ENCODE results near the gene BCL2L14.
A peak's percentile ranks its signal among the peaks of the same experiment; 100 is the strongest.

The BCL2L14 gene

GRCh38 chr12:12070674-12071656 is at the start of gene BCL2L14:
Gene BCL2L14, plus strand, starts transcription at chr12:12070939. Its CDS starts 8,367 bp downstream, at chr12:12079306.
- no peak for DNase-seq (ENCODE audit: low read depth in 2 of 2)

- DNase-seq (ENCODE audit: low read depth in 2 of 2) = no peak
Observed at GRCh38 chr12:12022306-12022936, 48.3 kb upstream of the BCL2L14 start.

GRCh38 chr12:12023456-12023855 is 47.3 kb upstream of the BCL2L14 start:
- no peak for DNase-seq (ENCODE audit: low read depth in 2 of 2)

- no peak for DNase-seq (ENCODE audit: low read depth in 2 of 2)
Observed at GRCh38 chr12:12024911-12025682, 45.6 kb upstream of the BCL2L14 start.

GRCh38 chr12:12025799-12026386 is 44.8 kb upstream of the BCL2L14 start:
- DNase-seq (ENCODE audit: low read depth in 2 of 2) = no peak

GRCh38 chr12:12028668-12029402 is 41.9 kb upstream of the BCL2L14 start:
- DNase-seq (ENCODE audit: low read depth in 2 of 2) = no peak

- DNase-seq (ENCODE audit: low read depth in 2 of 2) = no peak
Observed at GRCh38 chr12:12029653-12030052, 41.1 kb upstream of the BCL2L14 start.

GRCh38 chr12:12032260-12032791 is 38.4 kb upstream of the BCL2L14 start:
- DNase-seq (ENCODE audit: low read depth in 2 of 2) = no peak

- peak; percentile 33 to 44 for DNase-seq (ENCODE audit: low read depth in 2 of 2)
Observed at GRCh38 chr12:12032851-12033797, 37.6 kb upstream of the BCL2L14 start.

GRCh38 chr12:12033824-12034223 is 36.9 kb upstream of the BCL2L14 start:
- DNase-seq (ENCODE audit: low read depth in 2 of 2) = no peak

GRCh38 chr12:12034344-12034743 is 36.4 kb upstream of the BCL2L14 start:
- no peak for DNase-seq (ENCODE audit: low read depth in 2 of 2)

GRCh38 chr12:12035229-12035628 is 35.5 kb upstream of the BCL2L14 start:
- no peak for DNase-seq (ENCODE audit: low read depth in 2 of 2)

GRCh38 chr12:12036901-12037300 is 33.8 kb upstream of the BCL2L14 start:
- no peak for DNase-seq (ENCODE audit: low read depth in 2 of 2)

GRCh38 chr12:12039897-12040296 is 30.8 kb upstream of the BCL2L14 start:
- DNase-seq (ENCODE audit: low read depth in 2 of 2) = no peak

- no peak for DNase-seq (ENCODE audit: low read depth in 2 of 2)
Observed at GRCh38 chr12:12046401-12046800, 24.3 kb upstream of the BCL2L14 start.

- no peak for DNase-seq (ENCODE audit: low read depth in 2 of 2)
Observed at GRCh38 chr12:12047682-12048081, 23.1 kb upstream of the BCL2L14 start.

GRCh38 chr12:12048266-12048665 is 22.5 kb upstream of the BCL2L14 start:
- DNase-seq (ENCODE audit: low read depth in 2 of 2) = no peak

- DNase-seq (ENCODE audit: low read depth in 2 of 2) = no peak
Observed at GRCh38 chr12:12048714-12049113, 22.0 kb upstream of the BCL2L14 start.

- no peak for DNase-seq (ENCODE audit: low read depth in 2 of 2)
Observed at GRCh38 chr12:12051668-12052067, 19.1 kb upstream of the BCL2L14 start.

- no peak for DNase-seq (ENCODE audit: low read depth in 2 of 2)
Observed at GRCh38 chr12:12054993-12055392, 15.7 kb upstream of the BCL2L14 start.
